GM04503 (cell line): ENCODE data around the gene EIF5.

Source experiments
- DNase-seq: peaks from one replicate; pipeline ENCODE4 v3.0.0-alpha.2; 2012; ENCODE audit warnings: low read depth

EIF5 gene

GRCh38 chr14:103370087-103370486 lies 36.0 kb downstream of the EIF5 start:
- DNase-seq: no peak

DNA sequence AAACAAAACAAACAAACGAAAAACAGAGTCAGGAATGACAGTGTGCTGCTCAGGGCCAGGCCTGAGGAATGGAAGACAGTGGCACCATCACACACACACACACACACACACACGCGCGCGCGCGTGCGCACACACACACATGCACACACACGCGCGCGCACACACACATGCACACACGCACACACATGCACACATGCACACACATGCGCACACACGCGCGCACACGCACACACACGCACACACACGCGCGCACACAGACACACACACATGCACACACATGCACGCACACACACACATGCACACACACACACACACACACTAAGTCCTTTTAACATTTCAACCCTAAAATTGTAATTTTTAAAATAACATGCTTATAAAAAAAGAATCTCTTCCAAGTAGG lies 38.0 kb downstream of the EIF5 start:
- DNase-seq: no peak

GRCh38 chr14:103372552-103373304 lies 38.7 kb downstream of the EIF5 start:
- peak; percentile 78 for DNase-seq

DNA sequence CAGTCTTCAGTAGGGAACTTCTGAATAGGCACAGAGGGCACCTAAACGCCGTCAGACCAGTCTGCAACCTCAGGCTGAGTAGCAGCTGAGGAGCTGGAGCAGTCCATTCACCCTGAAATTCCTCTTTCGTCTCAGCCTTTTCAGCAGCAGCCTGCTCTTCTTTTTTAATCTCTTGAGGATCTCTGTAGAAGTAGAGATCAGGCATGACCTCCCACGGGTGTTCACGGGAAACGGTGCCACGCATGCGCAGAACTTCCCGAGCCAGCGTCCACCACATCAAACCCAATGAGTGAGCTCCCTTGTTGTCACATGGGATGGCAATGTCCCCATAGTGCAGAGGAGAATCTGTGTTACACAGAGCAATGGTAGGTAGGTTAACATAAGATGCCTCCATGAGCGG lies 40.1 kb downstream of the EIF5 start:
- DNase-seq: no peak

GRCh38 chr14:103377522-103378037 lies 43.5 kb downstream of the EIF5 start:
- DNase-seq: no peak

- DNase-seq: no peak
Observed at GRCh38 chr14:103378038-103378854, 44.2 kb downstream of the EIF5 start.

DNA sequence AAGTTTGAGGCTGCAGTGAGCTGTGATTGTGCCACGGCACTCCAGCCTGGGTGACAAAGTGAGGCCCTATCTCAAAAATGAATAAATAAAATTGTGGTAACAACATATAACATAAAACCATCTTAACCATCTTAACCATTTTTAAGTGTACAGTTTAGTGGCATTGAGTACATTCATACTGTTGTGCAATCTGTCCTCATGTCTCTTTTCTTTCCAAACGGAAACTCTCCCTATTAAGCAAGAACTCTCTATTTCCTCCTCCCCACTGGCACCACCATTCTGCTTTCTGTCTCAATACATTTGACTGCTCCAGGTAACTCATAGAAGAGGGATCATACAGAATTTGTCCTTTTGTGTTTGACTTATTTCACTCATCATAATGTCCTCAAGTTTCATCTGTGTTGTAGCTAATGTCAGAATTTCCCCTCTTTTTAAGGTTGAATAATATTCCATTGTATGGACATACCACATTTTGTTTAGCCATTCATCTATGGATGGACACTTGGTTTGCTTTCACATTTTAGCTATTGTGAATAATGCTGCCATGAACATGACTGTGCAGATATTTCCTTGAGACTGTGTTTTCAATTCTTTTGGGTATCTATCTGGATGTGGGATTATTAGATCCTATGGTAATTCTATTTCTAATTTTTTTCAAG lies 46.8 kb downstream of the EIF5 start:
- DNase-seq: no peak

GRCh38 chr14:103382376-103382775 lies 48.3 kb downstream of the EIF5 start:
- DNase-seq: no peak

DNA sequence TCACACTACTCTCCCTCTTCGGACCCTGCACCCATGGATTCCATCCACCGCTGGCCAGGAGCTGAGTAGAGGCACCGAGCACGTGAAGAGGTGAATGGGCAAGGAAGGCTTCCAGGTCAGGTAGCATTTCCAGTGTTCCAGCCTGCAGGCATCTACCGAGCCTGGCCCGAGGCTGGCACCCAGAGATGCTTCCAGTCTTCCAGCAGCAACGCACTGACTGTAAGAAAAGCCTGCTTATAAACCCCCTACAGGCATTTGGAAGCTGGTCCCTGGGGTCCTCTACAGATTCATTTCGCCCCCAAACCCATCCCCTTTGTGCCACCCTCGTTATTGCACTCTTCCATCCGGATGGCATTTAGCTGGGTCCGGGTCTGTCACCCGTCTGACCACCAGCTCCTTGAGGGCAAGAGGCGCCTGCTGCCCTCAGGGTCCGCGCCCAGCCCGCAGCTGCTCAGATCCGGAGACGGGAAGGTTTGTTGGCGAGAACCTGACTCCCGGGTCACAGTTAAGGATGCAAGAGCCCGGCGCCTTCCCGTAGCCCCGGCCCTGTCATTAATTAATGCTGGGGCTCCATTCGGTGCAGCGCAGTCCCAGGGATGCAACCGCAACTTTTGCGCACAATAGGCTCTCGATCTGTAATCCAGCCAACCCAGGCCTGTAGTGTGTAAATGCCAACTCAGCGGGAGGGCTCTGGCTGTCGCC lies 50.6 kb downstream of the EIF5 start:
- no peak for DNase-seq

GRCh38 chr14:103385152-103385928 lies 51.3 kb downstream of the EIF5 start, which contains the start of gene MARK3:
Gene MARK3 (plus strand): TSS chr14:103385415. CDS start chr14:103386030, 615 bp downstream.
- no peak for DNase-seq

GRCh38 chr14:103385929-103386712 lies 52.1 kb downstream of the EIF5 start:
- no peak for DNase-seq

DNA sequence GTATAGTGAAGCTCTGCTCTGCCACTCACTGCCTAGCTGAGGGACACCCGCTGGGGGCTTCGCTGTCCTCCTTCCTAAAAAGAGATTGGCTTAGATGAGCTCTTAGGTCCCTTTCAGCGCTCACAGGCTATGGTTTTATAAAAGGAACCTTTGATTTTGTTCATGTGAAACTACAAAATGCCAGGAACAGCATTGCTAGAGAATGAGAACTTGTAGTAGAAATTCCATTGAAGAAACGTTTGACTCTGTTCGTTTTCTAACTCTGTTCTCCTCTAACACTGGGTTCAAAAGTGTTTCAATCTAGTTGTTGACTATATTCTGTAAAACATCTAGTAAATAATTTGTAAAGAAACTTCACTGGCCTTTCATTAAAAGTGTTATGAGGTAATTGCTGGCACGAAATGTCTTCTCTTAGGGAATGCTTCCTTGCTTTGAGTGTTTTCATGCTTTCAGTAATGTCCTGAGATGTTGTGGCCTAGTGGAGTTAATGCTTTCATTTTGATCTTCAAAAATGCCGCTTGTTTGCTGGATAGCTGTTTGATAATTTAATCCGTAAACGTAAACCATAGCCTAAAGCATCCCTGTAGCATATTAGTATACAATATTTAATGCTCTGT lies 52.8 kb downstream of the EIF5 start:
- no peak for DNase-seq

GRCh38 chr14:103388664-103389063 lies 54.6 kb downstream of the EIF5 start:
- DNase-seq: no peak

DNA sequence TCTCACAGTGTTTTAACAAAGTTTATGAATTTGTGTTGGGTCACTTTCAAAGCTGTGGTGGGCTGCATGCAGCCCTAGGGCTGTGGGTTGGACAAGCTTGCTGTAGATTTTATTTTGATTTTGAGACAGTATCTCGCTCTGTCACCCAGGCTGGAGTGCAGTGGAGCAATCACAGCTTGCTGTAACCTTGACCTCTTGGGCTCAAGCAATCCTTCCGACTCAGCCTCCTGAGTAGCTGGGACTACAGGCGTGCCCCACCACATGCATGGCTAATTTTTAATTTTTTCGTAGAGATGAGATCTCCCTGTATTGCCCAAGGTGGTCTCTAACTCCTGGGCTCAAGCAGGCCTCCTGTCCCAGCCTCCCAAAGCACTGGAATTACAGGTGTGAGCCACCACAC lies 56.6 kb downstream of the EIF5 start:
- DNase-seq: no peak

- no peak for DNase-seq
Observed at GRCh38 chr14:103391048-103391447, 57.0 kb downstream of the EIF5 start.

DNA sequence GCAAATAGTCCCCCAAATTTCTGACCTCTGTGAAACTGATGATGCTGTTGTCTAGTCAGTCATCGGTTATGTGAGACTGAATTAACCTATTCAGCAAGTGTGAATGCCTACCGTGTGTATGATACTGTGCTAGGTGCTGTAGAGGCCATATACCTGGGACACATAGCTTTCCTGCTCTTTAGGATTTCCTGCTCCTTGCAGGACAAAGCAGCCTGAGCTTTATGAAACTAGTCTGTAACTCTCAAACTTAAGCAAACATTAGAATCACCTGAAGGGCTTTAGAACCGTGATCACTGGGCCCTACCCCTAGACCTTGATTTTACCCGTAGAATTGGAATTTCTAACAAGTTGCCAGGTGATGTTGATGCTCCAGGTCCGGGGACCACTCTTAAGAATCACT lies 58.1 kb downstream of the EIF5 start:
- no peak for DNase-seq

- no peak for DNase-seq
Observed at GRCh38 chr14:103392572-103392971, 58.5 kb downstream of the EIF5 start.

DNA sequence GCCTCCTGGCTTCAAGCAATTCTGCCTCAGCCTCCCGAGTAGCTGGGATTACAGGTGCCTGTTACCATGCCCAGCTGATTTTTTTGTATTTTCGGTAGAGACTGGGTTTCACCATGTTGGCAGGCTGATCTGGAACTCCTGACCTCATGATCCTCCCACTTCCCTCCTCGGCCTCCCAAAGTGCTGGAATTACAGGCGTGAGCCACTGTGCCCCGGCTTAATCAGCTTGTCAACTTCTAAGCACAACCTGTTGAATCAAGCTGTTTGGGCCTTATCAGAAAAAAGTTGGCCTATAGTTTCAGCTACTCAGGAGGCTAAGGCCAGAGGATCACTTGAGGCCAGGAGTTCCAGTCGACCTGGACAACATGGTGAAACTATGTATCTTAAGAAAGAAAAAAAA lies 59.0 kb downstream of the EIF5 start:
- DNase-seq: no peak

DNA sequence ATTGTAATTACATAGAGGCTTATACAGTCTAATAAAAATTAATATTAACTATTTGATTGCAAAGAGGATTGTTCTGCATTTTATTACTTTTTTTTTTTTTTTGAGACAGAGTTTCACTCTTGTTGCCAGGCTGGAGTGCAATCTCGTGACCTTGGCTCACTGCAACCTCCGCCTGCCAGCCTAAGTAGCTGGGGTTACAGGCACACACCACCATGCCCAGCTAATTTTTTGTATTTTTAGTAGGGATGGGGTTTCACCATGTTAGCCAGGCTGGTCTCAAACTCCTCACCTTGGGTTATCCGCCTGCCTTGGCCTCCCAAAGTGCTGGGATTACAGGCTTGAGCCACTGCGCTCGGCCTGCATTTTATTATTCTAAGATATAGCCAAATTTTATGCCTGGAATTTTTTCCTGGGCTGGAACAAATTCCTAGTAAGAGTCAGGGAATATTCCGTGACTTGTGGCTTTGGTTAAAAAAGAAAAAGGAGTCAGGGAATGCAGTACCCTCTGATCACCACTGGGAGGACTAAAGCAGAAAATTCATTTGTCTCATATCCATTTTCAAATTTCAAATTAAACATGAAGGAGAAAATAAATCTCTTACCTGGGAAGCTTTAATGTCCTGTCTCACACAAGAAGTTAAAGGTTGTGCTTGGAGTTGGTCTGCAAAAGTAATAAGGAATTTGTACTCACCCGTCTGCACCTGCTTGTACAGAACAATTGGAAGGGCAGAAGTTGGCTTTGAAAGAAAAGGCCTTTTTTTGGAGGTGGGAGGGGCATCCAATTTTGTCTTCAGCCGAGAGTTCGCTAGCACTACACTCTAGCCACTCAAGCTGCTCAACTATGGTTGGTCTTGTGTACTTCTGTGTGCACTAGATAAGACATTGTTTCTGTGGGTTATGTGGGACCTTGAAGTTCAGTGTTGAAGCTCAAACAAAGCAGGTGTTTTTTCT lies 59.9 kb downstream of the EIF5 start:
- no peak for DNase-seq
